ENCODE measurements around the gene DPP7.

DPP7 gene

GRCh38 chr9:137113385-137114159, 961 bp downstream of the DPP7 start:
- TF ChIP-seq CTCF (IDR thresholded peaks at IDR 0.05), result no peak
- H3K79me2 ChIP-seq, result no peaks in the 10 kb centered on the region
- H3K27me3 ChIP-seq (ENCODE audit: control insufficient read depth, insufficient read depth, low read length), result no peaks in the 10 kb centered on the region
- H3K4me2 ChIP-seq (ENCODE audit: low read length), result no peak overlapping the region
- no peaks in the 10 kb centered on the region for H3K9me3 ChIP-seq (ENCODE audit: control insufficient read depth, low read length)
- no peaks in the 10 kb centered on the region for H3K36me3 ChIP-seq (ENCODE audit: control insufficient read depth, insufficient read depth, low read length)
- peaks cover 3% of the 10 kb centered on the region for H3K4me1 ChIP-seq
- H3K9ac ChIP-seq, result no peak overlapping the region
- H3K27ac ChIP-seq, result no peak overlapping the region
- H2AFZ ChIP-seq, result no peak overlapping the region
- H3K4me3 ChIP-seq (ENCODE audit: low read depth, low read length), result no peak overlapping the region

- H3K9me3 ChIP-seq (ENCODE audit: control insufficient read depth, low read length), result no peaks in the 10 kb centered on the region
- no peak overlapping the region for H3K27ac ChIP-seq
- H3K27me3 ChIP-seq (ENCODE audit: control insufficient read depth, insufficient read depth, low read length), result no peaks in the 10 kb centered on the region
- TF ChIP-seq CTCF (IDR thresholded peaks at IDR 0.05), result no peak
- H2AFZ ChIP-seq, result no peak overlapping the region
- no peak overlapping the region for H3K9ac ChIP-seq
- H3K4me2 ChIP-seq (ENCODE audit: low read length), result no peak overlapping the region
- H3K36me3 ChIP-seq (ENCODE audit: control insufficient read depth, insufficient read depth, low read length), result no peaks in the 10 kb centered on the region
- H3K4me1 ChIP-seq, result peaks cover 3% of the 10 kb centered on the region
- no peaks in the 10 kb centered on the region for H3K79me2 ChIP-seq
- no peak overlapping the region for H3K4me3 ChIP-seq (ENCODE audit: low read depth, low read length)
Observed at GRCh38 chr9:137112564-137113384, 1.8 kb downstream of the DPP7 start.

- Histone ChIP-seq H3K9me3 (ENCODE audit: control insufficient read depth, low read length) (no peaks in the 10 kb centered on the region), H3K79me2 (no peaks in the 10 kb centered on the region), H3K9ac (no peak overlapping the region), H3K27ac (no peak overlapping the region), H3K4me1 (peaks cover 3% of the 10 kb centered on the region), H3K4me3 (ENCODE audit: low read depth, low read length) (no peak overlapping the region), H3K4me2 (ENCODE audit: low read length) (no peak overlapping the region), H3K36me3 (ENCODE audit: control insufficient read depth, insufficient read depth, low read length) (no peaks in the 10 kb centered on the region), H3K27me3 (ENCODE audit: control insufficient read depth, insufficient read depth, low read length) (no peaks in the 10 kb centered on the region), H2AFZ (no peak overlapping the region)
- TF ChIP-seq CTCF (IDR thresholded peaks at IDR 0.05), result no peak
Observed at GRCh38 chr9:137111788-137112563, 2.6 kb downstream of the DPP7 start.

GRCh38 chr9:137110911-137111787, 3.4 kb downstream of the DPP7 start:
- no peak overlapping the region for H2AFZ ChIP-seq
- H3K36me3 ChIP-seq (ENCODE audit: control insufficient read depth, insufficient read depth, low read length), result no peaks in the 10 kb centered on the region
- no peaks in the 10 kb centered on the region for H3K9me3 ChIP-seq (ENCODE audit: control insufficient read depth, low read length)
- no peak overlapping the region for H3K27ac ChIP-seq
- H3K4me1 ChIP-seq, result peaks cover 3% of the 10 kb centered on the region
- H3K4me2 ChIP-seq (ENCODE audit: low read length), result no peak overlapping the region
- no peak overlapping the region for H3K9ac ChIP-seq
- no peaks in the 10 kb centered on the region for H3K27me3 ChIP-seq (ENCODE audit: control insufficient read depth, insufficient read depth, low read length)
- H3K79me2 ChIP-seq, result no peaks in the 10 kb centered on the region
- H3K4me3 ChIP-seq (ENCODE audit: low read depth, low read length), result no peak overlapping the region
- no peak for TF ChIP-seq CTCF (IDR thresholded peaks at IDR 0.05)
